Parathyroid adenoma (tissue), 2 donors: ENCODE results near the gene FGF10.

Experiments
- H2AFZ ChIP-seq: fragments of 300-600 bp; sonication (generic); one replicate; pipeline ENCODE4 v1.7.0; 2017; ENCODE audit warnings: antibody characterized with exemption, mild to moderate bottlenecking
- H3K27ac ChIP-seq: fragments of 300-600 bp; sonication (generic); one replicate; pipeline ENCODE4 v1.7.0; 2017
- H3K27me3 ChIP-seq: fragments of 300-600 bp; sonication (generic); one replicate; pipeline ENCODE4 v1.7.0; 2017; ENCODE audit warnings: low read length; ENCODE audit not compliant: control insufficient read depth, insufficient read depth
- H3K36me3 ChIP-seq: fragments of 300-600 bp; sonication (generic); one replicate; pipeline ENCODE4 v1.7.0; 2017; ENCODE audit warnings: low read length; ENCODE audit not compliant: control insufficient read depth, insufficient read depth
- H3K4me1 ChIP-seq: fragments of 300-600 bp; sonication (generic); one replicate; pipeline ENCODE4 v1.7.0; 2017; ENCODE audit warnings: control low read depth
- H3K4me2 ChIP-seq: fragments of 300-600 bp; sonication (generic); one replicate; pipeline ENCODE4 v1.7.0; 2017; ENCODE audit warnings: low read length
- H3K4me3 ChIP-seq: fragments of 300-600 bp; sonication (generic); one replicate; pipeline ENCODE4 v1.7.0; 2017; ENCODE audit warnings: low read depth, low read length
- H3K79me2 ChIP-seq: fragments of 300-600 bp; sonication (generic); one replicate; pipeline ENCODE4 v1.7.0; 2017; ENCODE audit warnings: control low read depth
- H3K9ac ChIP-seq: fragments of 300-600 bp; sonication (generic); one replicate; pipeline ENCODE4 v1.7.0; 2017; ENCODE audit warnings: mild to moderate bottlenecking
- H3K9me3 ChIP-seq: fragments of 300-600 bp; sonication (generic); one replicate; pipeline ENCODE4 v1.7.0; 2017; ENCODE audit warnings: low read length; ENCODE audit not compliant: control insufficient read depth
- TF ChIP-seq, protein P1 (sequence below): fragments of 300-600 bp; sonication (generic); IDR thresholded peaks from one replicate; pipeline ENCODE4 v1.7.0; 2017; ENCODE audit warnings: antibody characterized with exemption, mild to moderate bottlenecking
- donor health status: primary hyperparathyroidism.

Gene FGF10

DNA sequence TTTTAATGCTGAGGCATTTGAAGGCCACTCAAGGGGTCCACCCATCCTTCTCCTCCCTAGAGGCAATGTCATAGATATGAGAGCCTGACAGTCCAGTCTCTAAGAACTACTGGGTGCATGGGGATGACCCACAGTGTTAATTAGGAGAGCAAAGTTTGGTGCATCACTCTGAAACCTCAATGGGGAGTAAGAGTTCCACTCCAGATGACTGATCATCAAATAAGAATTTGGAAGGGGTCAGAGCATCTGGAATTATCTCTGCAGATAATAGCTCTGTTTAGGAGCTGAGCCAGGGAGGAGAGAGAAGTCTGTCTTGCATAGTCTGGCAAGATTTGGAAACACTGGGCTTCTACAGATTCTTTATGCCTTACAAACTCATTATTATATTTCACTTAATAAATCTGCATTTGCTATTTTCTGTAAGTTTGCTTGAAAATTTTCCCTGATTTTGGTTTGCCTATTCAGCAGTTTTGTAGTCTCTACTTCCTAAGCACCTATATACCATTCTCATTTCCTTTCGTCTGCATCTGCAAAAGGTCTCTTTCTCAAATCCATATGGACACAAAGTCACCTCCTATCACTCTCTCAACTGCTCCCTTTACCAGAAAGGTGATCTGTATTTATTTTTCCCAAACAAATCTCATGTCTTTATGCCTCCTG, 27.7 kb downstream of the FGF10 start:
- H2AFZ ChIP-seq, result no peak overlapping the region
- H3K36me3 ChIP-seq, result no peaks in the 10 kb centered on the region
- H3K4me1 ChIP-seq, result no peaks in the 10 kb centered on the region
- no peak overlapping the region for H3K4me2 ChIP-seq
- no peaks in the 10 kb centered on the region for H3K79me2 ChIP-seq
- TF ChIP-seq, protein P1, sequence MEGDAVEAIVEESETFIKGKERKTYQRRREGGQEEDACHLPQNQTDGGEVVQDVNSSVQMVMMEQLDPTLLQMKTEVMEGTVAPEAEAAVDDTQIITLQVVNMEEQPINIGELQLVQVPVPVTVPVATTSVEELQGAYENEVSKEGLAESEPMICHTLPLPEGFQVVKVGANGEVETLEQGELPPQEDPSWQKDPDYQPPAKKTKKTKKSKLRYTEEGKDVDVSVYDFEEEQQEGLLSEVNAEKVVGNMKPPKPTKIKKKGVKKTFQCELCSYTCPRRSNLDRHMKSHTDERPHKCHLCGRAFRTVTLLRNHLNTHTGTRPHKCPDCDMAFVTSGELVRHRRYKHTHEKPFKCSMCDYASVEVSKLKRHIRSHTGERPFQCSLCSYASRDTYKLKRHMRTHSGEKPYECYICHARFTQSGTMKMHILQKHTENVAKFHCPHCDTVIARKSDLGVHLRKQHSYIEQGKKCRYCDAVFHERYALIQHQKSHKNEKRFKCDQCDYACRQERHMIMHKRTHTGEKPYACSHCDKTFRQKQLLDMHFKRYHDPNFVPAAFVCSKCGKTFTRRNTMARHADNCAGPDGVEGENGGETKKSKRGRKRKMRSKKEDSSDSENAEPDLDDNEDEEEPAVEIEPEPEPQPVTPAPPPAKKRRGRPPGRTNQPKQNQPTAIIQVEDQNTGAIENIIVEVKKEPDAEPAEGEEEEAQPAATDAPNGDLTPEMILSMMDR, result no peak
- H3K9ac ChIP-seq, result no peak overlapping the region
- no peak overlapping the region for H3K4me3 ChIP-seq
- no peaks in the 10 kb centered on the region for H3K27me3 ChIP-seq
- no peaks in the 10 kb centered on the region for H3K9me3 ChIP-seq
- no peak overlapping the region for H3K27ac ChIP-seq

DNA sequence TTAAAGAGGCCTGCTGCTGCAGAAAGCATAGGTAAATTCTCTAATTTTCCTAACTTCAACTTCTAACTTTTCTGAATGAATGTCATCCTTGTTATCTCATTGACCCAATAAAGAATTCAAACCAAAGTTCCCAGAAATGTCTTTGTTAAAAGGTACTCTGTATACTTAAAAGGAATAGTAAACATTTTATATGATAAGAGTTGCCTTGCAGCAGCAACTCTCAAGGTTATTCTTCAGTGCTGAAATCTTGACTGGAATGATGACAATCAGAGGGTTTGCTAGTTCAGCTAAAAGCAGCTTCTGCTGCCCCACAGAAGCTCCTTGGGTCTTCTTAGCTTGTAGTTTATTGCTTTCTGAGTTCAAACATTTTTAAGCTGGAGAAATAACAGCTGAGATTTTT, 28.3 kb downstream of the FGF10 start:
- Histone ChIP-seq H3K4me2 (no peak overlapping the region), H3K9ac (no peak overlapping the region), H2AFZ (no peak overlapping the region), H3K27ac (no peak overlapping the region), H3K27me3 (no peaks in the 10 kb centered on the region), H3K79me2 (no peaks in the 10 kb centered on the region), H3K4me1 (no peaks in the 10 kb centered on the region), H3K36me3 (no peaks in the 10 kb centered on the region), H3K9me3 (no peaks in the 10 kb centered on the region), H3K4me3 (no peak overlapping the region)
- TF ChIP-seq, protein P1, result no peak

DNA sequence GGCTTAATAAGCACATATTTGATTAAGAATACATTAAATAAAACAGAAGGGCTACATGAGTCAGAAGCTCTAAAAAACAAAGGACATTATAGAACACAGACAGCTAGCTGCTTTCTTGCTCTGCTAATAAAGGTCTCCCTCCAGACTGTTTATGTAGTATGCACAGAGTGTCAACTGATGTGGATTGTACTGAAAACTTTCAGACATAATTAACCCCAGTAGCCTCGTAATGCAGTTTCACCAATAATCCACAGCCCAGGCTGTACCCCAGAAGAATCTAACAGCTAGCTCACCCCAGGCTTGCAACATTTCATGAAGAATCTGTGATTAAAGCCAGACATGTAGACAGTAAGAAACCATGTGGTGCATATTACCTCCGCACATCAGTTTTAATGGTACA, 30.8 kb downstream of the FGF10 start:
- H3K4me1 ChIP-seq, result no peaks in the 10 kb centered on the region
- H3K79me2 ChIP-seq, result no peaks in the 10 kb centered on the region
- H3K9ac ChIP-seq, result no peak overlapping the region
- no peak overlapping the region for H3K4me2 ChIP-seq
- H3K27me3 ChIP-seq, result no peaks in the 10 kb centered on the region
- no peak overlapping the region for H3K4me3 ChIP-seq
- H3K36me3 ChIP-seq, result no peaks in the 10 kb centered on the region
- no peak overlapping the region for H2AFZ ChIP-seq
- TF ChIP-seq, protein P1, result no peak
- no peak overlapping the region for H3K27ac ChIP-seq
- H3K9me3 ChIP-seq, result no peaks in the 10 kb centered on the region

DNA sequence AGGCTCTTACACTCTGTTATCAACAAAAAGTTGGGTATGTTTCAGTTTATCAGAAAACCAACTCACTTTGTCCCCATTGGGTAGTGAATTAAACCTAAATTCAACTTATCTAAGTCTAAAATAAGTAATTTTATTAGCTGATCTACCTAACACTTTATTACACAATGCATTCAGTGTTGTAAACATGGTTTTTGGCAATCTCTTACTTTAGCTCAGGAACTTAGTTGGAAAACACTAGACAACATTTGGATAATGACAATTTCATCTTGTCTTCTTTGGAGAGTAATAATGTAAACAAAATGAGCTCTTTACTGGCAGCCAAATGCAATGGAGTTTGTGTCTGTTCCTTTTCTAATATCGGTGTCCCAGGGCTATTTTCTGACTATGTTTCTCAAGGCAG, 33.0 kb downstream of the FGF10 start:
- Histone ChIP-seq H3K36me3 (no peaks in the 10 kb centered on the region), H3K79me2 (no peaks in the 10 kb centered on the region), H3K27ac (no peak overlapping the region), H3K9me3 (no peaks in the 10 kb centered on the region), H3K9ac (no peak overlapping the region), H2AFZ (no peak overlapping the region), H3K4me3 (no peak overlapping the region), H3K4me1 (no peaks in the 10 kb centered on the region), H3K27me3 (no peaks in the 10 kb centered on the region), H3K4me2 (no peak overlapping the region)
- TF ChIP-seq, protein P1, result no peak

DNA sequence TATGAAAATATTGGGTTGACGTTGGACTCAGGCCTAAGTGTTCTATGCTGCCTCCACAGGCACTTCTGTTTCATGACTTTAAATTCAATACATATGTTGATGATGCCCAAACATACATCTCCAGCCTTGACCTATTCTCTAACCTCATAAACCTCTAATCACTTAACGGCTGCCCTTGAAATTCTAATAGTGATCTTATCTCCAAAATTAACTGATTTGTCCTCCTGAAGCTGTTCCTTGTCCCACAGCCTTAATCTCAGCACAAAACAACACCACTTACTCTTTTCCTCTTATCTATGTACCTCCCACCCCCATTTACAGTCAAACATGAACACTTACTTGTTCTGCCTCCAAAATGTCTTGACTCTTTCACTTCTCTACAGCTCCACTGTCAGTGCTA, 43.3 kb downstream of the FGF10 start:
- no peaks in the 10 kb centered on the region for H3K9me3 ChIP-seq
- no peak overlapping the region for H3K4me3 ChIP-seq
- H3K36me3 ChIP-seq, result no peaks in the 10 kb centered on the region
- H3K79me2 ChIP-seq, result no peaks in the 10 kb centered on the region
- no peaks in the 10 kb centered on the region for H3K4me1 ChIP-seq
- TF ChIP-seq, protein P1, result no peak
- no peaks in the 10 kb centered on the region for H3K27me3 ChIP-seq
- no peak overlapping the region for H2AFZ ChIP-seq
- no peak overlapping the region for H3K4me2 ChIP-seq
- H3K27ac ChIP-seq, result no peak overlapping the region
- no peak overlapping the region for H3K9ac ChIP-seq
